SIG-M5 treated with dmso at 0.1 percent for 504 hours (cell line): ENCODE measurements around the gene PDZD8.

ENCODE experiments used
- DNase-seq: peaks from one replicate; lab custom pipeline; 2025; ENCODE audit not compliant: unreplicated experiment; lab: John Stamatoyannopoulos, UW

Gene PDZD8, protein sequence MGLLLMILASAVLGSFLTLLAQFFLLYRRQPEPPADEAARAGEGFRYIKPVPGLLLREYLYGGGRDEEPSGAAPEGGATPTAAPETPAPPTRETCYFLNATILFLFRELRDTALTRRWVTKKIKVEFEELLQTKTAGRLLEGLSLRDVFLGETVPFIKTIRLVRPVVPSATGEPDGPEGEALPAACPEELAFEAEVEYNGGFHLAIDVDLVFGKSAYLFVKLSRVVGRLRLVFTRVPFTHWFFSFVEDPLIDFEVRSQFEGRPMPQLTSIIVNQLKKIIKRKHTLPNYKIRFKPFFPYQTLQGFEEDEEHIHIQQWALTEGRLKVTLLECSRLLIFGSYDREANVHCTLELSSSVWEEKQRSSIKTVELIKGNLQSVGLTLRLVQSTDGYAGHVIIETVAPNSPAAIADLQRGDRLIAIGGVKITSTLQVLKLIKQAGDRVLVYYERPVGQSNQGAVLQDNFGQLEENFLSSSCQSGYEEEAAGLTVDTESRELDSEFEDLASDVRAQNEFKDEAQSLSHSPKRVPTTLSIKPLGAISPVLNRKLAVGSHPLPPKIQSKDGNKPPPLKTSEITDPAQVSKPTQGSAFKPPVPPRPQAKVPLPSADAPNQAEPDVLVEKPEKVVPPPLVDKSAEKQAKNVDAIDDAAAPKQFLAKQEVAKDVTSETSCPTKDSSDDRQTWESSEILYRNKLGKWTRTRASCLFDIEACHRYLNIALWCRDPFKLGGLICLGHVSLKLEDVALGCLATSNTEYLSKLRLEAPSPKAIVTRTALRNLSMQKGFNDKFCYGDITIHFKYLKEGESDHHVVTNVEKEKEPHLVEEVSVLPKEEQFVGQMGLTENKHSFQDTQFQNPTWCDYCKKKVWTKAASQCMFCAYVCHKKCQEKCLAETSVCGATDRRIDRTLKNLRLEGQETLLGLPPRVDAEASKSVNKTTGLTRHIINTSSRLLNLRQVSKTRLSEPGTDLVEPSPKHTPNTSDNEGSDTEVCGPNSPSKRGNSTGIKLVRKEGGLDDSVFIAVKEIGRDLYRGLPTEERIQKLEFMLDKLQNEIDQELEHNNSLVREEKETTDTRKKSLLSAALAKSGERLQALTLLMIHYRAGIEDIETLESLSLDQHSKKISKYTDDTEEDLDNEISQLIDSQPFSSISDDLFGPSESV

DNA sequence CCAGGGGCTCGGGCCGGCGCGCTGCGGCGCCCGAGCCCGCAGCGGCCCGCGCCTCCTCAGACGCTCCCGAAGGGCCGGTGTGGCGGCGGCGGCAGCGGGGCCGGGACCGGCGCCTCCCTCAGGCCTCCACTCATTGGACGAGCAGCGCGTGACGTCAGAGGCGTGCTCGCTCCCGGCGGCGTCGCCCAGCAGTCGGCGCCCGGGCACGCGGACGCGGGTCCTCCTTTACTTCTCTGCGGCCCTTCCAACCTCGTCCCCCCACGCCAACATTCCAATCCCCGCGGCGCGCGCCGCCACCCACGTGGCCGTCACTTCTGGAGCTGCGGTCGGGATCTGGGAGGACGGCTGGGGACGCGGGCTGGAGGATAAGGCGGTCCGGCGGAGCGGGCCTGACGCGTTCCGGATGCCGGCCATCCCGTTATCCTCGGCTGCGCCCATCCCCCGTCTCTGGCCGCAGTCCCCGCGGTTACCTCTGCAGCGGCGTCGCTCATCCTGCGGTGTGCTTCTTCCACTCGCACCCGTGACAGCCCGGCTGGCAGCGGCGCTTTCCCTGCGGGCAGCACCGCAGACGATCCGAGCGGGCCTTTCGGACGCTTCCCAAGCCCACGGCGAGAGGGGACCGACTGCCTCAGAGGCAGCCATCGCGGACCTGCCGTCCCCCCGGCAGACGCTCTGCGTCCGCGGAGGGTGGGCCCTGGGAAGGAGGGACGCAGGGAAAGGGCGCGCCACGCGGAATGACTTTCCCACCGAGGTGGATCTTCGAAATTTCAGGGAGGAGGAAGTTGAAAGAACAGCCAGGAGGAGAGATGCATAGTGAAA, at the start of gene PDZD8:
PDZD8 (minus strand) TSS at position 81 of the 819 bp plus-strand sequence. CDS start 213 bp downstream, outside the sequence.
- peak; percentile 75 for DNase-seq

DNA sequence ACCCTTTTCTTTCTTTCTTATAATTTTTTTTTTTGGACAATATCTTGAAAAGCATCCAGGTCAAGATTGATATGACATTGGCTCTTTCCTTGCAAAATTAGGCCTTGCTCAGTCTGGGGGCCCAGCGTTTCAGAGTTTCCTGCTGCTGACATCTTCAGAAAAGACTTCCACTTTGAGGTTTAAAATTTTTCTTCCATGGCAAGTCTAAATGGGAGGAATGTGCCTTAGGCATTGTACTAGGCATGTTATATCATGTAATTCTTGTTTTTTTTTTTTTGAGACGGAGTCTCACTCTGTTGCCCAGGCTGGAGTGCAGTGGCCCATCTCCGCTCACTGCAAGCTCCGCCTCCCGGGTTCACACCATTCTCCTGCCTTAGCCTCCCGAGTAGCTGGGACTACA, 48.9 kb upstream of the PDZD8 start:
- no peak for DNase-seq

- DNase-seq: no peak
Measured at GRCh38 chr10:117421985-117422384, 46.7 kb upstream of the PDZD8 start.

- DNase-seq: no peak
Measured at GRCh38 chr10:117420768-117421167, 45.5 kb upstream of the PDZD8 start.

GRCh38 chr10:117419921-117420320, 44.7 kb upstream of the PDZD8 start:
- no peak for DNase-seq

DNA sequence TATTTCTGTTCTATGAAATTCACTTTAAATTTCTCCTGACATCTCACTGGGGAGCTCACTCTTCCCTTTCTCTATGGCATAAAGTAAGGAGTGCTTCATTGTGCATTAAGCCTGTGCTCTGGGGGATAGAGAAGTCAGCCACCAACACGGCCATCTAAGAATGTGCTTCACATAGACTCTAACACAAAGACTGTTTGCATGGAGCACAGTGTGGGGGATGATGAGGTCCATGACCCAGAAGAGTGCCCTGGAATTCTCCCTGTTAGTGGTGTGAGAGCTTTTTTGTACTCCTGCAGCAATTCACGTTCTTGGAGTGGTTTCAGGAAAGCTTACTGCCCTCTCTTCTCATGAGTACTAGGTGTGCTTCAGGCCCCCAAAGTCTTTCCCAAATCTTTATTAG, 43.9 kb upstream of the PDZD8 start:
- no peak for DNase-seq

- no peak for DNase-seq
Measured at GRCh38 chr10:117418121-117418520, 42.9 kb upstream of the PDZD8 start.

DNA sequence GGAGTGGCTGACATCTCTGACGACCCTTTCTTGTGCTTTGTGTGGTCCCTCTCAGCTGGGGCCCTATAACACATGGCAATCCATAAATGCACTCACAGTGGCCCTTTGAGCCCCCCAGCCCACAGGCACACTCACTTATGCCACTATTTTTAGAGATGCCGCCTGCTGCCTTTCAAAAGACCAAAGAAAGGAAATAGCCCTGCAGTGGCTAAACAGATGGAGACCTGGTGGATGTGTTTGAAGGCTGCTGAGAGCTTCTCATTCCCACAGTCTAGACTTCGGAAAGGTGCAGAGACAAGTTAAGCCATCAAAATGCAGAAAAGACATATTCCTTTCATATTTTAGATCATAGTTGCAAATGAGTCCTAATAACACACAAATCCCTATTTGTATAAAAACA, 42.0 kb upstream of the PDZD8 start:
- no peak for DNase-seq

DNA sequence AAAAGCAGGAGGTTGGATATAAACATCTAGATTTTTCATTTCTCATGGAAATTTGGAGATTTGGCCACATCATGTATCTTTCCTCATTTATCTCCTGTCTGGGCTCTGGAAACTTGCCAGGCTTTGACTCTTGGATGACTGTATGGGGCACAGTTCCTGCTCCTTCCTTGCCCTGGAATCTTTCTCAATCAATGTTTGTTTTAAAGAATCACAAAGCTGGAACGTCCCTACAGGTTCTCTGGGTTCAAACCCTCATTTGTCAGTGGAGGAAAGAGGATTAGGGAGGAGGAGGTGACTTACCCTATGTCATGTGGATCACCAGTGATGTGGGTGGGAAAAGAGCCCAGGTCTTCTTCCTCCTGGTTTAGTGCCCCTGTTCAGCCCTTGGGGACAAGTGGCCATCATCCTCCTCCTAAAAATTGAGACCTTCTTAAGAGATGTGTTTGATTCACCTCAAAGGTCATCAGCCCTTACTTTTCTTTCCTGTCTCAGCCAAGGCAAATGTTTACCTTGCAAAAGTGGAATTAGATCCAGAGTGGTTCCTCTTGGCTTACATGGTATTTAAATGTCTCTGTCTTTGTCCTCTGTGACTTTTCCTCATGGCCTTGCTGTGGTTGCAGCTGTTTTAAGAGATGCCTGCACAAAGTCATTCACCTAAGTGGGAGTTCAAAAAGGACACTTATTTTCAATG, 38.8 kb upstream of the PDZD8 start:
- DNase-seq: no peak

- no peak for DNase-seq
Measured at GRCh38 chr10:117412469-117413010, 37.3 kb upstream of the PDZD8 start.

DNA sequence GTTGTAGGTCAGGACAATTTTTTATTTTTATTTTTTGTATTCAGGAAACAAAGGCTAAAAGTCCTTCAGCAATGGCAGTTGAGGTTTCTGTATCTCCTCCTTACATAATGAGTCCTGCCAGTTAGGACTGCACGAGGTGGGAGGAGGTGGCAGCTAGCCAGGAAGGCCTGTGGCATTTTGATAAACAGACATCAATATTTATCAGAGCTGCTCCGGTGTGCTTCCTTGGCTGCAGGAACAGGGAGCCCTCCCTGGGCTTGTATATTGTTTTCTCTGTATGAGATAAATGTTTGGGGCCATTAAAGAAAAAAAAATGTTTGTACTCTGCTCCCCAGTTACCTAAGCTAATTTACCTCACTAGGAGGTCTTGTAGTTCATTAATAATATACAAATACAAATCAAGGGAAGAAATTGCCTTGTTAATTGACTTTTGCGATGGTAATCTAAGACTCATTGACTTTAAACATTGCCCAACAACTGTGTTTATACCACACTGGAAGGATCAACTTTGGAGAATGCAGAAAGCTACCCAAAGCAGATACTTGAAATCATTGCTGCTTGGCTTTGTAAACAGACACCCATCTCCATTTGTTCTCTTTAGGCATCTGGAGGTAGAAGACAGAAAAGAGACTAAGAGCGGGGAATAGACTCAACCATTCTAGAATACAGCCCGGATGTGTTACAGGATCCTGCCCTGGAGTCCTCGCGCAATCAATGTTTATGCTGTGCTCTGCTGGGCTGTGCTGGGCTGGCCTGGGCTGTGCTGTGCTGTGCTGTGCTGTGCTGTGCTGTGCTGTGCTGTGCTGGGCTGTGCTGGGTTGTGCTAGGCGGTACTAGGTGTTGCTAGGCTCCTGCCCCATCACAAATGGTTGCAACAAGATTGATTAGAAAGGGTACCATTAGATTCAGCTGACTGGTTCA, 36.5 kb upstream of the PDZD8 start:
- no peak for DNase-seq

DNA sequence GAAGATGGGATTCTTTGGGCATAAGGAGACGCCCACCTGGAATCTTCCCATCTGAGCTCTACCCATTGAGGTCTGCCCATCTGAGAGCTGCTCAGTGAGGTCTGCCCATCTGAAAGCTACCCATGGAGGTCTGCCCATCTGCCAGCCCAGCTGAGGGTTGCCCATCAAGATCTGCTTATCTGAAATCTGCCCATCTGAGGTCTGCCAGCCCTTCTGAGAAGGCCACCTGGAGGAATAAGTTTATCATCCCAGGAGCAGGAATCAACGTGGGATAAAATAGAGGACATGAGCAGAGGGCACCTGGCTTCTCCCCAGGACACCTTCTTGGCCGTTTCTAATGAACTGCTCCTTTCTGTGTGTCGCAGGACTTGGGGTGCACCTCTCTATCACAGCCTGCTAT, 35.3 kb upstream of the PDZD8 start:
- no peak for DNase-seq

- no peak for DNase-seq
Measured at GRCh38 chr10:117409549-117410305, 34.5 kb upstream of the PDZD8 start.

DNA sequence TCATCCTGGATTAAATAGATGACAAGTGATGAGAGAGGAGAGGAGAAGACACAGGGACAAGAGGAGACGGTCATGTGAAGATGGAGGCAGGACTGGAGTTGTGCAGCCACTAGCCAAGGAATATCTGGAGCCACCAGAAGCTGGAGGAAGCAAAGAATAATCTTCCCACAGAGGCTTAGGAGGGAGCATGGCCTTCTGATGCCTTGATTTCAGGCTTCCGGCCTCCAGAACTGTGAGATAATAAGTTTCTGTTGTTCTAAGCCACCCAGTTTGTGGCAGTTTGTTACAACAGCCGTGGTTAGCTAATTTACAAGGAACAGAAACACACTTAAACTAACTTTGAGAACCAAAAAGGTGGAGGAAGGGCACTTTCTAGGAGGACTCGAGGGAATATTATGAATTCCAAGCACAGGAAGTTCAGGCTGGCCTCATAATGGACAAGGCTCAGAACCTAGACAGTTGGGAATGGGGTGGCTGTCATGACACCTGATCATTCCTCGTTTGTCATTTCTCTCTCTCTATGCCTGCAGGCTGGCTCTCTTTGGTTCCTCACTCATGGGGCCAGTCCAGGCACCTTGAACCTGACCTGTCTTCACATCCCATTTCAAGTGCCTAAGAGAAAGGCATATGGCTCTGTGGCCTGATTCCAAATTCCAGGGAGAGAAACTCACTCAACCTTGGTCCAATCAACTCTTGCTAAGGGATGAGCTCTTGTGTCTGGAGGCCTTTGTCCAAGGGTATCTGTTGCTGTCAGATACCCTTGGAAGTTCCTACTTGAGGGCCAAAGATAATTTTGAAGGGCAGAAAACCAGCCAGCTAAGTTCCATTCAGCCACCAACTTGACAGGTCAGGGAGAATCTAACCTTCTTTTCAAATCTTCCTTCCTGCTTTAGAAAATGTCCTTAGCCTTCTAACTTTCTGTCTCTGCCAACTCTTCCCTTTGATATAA, 33.5 kb upstream of the PDZD8 start:
- DNase-seq: no peak

DNA sequence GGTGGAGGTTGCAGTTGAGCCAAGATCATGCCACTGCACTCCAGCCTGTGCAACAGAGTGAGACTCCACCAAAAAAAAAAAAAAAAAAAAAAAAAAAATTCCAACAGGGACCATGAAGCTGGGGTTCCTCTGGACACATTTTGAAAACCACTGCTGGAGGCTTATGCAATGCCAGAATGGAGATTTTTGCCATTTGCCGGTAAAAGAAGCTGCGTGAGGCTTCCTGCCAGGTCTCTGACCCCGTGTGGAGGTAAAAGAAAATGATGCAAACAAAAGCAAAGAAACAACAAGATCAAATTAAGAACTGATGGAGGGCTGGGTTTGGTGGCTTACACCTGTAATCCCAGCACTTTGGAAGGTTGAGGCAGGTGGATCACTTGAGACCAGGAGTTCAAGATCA, 30.5 kb upstream of the PDZD8 start:
- no peak for DNase-seq

DNA sequence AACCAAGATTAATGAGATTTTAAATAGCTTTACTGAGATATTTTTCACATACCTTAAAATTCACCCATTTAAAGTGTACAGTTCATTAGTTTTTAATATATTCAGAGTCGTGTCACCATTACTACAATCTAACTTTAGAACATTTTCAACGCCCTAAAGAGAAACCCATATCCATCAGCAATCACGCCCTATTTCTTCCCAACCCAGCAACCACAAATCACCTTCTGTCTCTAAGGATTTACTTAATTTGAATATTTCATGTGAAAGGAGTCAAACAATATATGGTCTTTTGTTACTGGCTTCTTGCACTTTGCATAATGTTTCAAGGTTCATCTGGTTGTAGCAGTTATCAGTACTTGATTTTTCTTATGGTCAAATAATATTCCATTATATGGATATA, 25.1 kb upstream of the PDZD8 start:
- no peak for DNase-seq
